ENCODE results near the gene CPS1. TPM values are rescaled to one million over a fixed set of nuclear protein-coding genes. Genes with fewer than 3 reads are reported as not detected.

CPS1 gene
- total RNA-seq, 1 experiment from 2014 or later = 14.2 TPM

- Histone ChIP-seq H3K9me3 (ENCODE audit: control insufficient read depth, low read depth, low read length) (no peaks in the 10 kb centered on the region), H3K4me1 (ENCODE audit: insufficient read depth, low read length) (peaks cover 2% of the 10 kb centered on the region; the same call in 1 of the 2 replicates)
- WGBS (ENCODE audit: extremely low coverage, insufficient read length, low lambda C conversion rate) = no CpG with 5 or more reads among the region's 5 CpGs
Measured at GRCh38 chr2:210561475-210561874, 5.1 kb downstream of the CPS1 start.

More at GRCh38 chr2:210561475-210561874, 5.1 kb downstream of the CPS1 start:
- Histone ChIP-seq H3K23ac (ENCODE audit: insufficient read length, low read depth, low read length) (no peak overlapping the region), H3K27ac (ENCODE audit: insufficient read length, low read depth, low read length) (no peak overlapping the region), H4K20me1 (ENCODE audit: control insufficient read depth, insufficient read depth, insufficient read length) (no peaks in the 10 kb centered on the region), H2BK12ac (ENCODE audit: insufficient read length, low read depth, low read length) (no peak overlapping the region), H4K8ac (replicated peaks; ENCODE audit: insufficient read length, low read depth, low read length) (no peak overlapping the region), H2AK5ac (ENCODE audit: insufficient read length, low read length) (no peak overlapping the region), H3K56ac (ENCODE audit: insufficient read length, low read depth, low read length) (no peak overlapping the region), H3T11ph (ENCODE audit: low read length) (no peak overlapping the region), H3K27me3 (ENCODE audit: insufficient read depth, low read length) (no peaks in the 10 kb centered on the region), H3K4ac (ENCODE audit: low read depth, low read length) (no peak overlapping the region), H3K79me1 (ENCODE audit: insufficient read depth, low read depth, low read length, poor library complexity, severe bottlenecking) (no peaks in the 10 kb centered on the region), H2BK5ac (ENCODE audit: insufficient read length, low read length) (no peak overlapping the region), H2AFZ (ENCODE audit: low read length) (no peak overlapping the region), H4K5ac (ENCODE audit: insufficient read length, low read depth, low read length) (no peak overlapping the region), H3K79me2 (ENCODE audit: insufficient read depth, low read length) (no peaks in the 10 kb centered on the region), H3K14ac (ENCODE audit: insufficient read depth, low read length) (no peak overlapping the region), H2BK120ac (ENCODE audit: low read depth, low read length, poor library complexity, severe bottlenecking) (no peak overlapping the region), H3K23me2 (ENCODE audit: insufficient read length, low read depth, low read length, poor library complexity, severe bottlenecking) (no peaks in the 10 kb centered on the region), H3K18ac (ENCODE audit: insufficient read length, low read depth, low read length) (no peak overlapping the region), H2BK20ac (ENCODE audit: low read depth, low read length, poor library complexity, severe bottlenecking) (no peak overlapping the region), H2BK15ac (ENCODE audit: low read depth, low read length) (no peak overlapping the region), H4K91ac (ENCODE audit: insufficient read length, low read depth, low read length) (no peak overlapping the region), H3K9ac (ENCODE audit: extremely low read depth, insufficient read length, low read length) (no peak overlapping the region), H3K4me2 (ENCODE audit: insufficient read depth, insufficient read length, low read length) (no peak overlapping the region)
- no peak for TF ChIP-seq CTCF (conservative IDR thresholded peaks at IDR 0.05)
- DNase-seq = no peak
- H3K27ac Mint-ChIP-seq = peak overlapping the region in 1 of 3 experiments; percentile 58; a peak in 2 of 7 replicates
- H3K27me3 Mint-ChIP-seq (ENCODE audit: low read depth) = no peaks in the 10 kb centered on the region
- no peaks in the 10 kb centered on the region for H3K9me3 Mint-ChIP-seq
- no peak overlapping the region for H3K4me3 Mint-ChIP-seq
- no peaks in the 10 kb centered on the region for H3K36me3 Mint-ChIP-seq (ENCODE audit: insufficient read depth in 1 of 3, low read depth in 3 of 3)
- peaks cover 17 to 22% of the 10 kb centered on the region in 2 experiments for H3K4me1 Mint-ChIP-seq

Measured in H9 (cell line).